ENCODE results near the gene SUZ12.
A peak's percentile ranks its signal among the peaks of the same experiment; 100 is the strongest.
"Not testable (repeated sequence)": the region's sequence is repeated elsewhere in the genome, so short reads cannot be mapped to it uniquely, and the experiment has no call there.

SUZ12 gene

GRCh38 chr17:31964131-31964530, 27.3 kb downstream of the SUZ12 start:
- DNase-seq: not testable (repeated sequence)

GRCh38 chr17:31967648-31968047, 30.8 kb downstream of the SUZ12 start:
- no peak for DNase-seq

GRCh38 chr17:31970416-31970815, 33.6 kb downstream of the SUZ12 start:
- not testable (repeated sequence) for DNase-seq

- DNase-seq: not testable (repeated sequence)
Observed at GRCh38 chr17:31974269-31975071, 37.7 kb downstream of the SUZ12 start.

- not testable (repeated sequence) for DNase-seq
Observed at GRCh38 chr17:31975391-31975790, 38.6 kb downstream of the SUZ12 start.

GRCh38 chr17:31991821-31992220, 55.0 kb downstream of the SUZ12 start:
- DNase-seq: not testable (repeated sequence)

GRCh38 chr17:31997005-31997404, 60.2 kb downstream of the SUZ12 start:
- DNase-seq: no peak

- DNase-seq: peak; percentile 69 to 70
Observed at GRCh38 chr17:32006957-32007462, 70.2 kb downstream of the SUZ12 start, which contains the start of gene LRRC37B. LRRC37B (plus strand) TSS chr17:32007383; CDS start chr17:32021393, 14,010 bp downstream.

GRCh38 chr17:32007463-32008298, 70.9 kb downstream of the SUZ12 start:
- DNase-seq: peak in 1 of 2 experiments; percentile 40

GRCh38 chr17:32009262-32009542, 72.4 kb downstream of the SUZ12 start:
- DNase-seq: no peak

- no peak for DNase-seq
Observed at GRCh38 chr17:32010114-32010513, 73.3 kb downstream of the SUZ12 start.

GRCh38 chr17:32015245-32016013, 78.6 kb downstream of the SUZ12 start:
- DNase-seq: peak; percentile 84 to 91

- DNase-seq: no peak
Observed at GRCh38 chr17:32016231-32016630, 79.4 kb downstream of the SUZ12 start.

- no peak for DNase-seq
Observed at GRCh38 chr17:32019228-32019627, 82.4 kb downstream of the SUZ12 start.

GRCh38 chr17:32020943-32021614, 84.3 kb downstream of the SUZ12 start:
- no peak for DNase-seq

GRCh38 chr17:32021615-32021955, 84.8 kb downstream of the SUZ12 start:
- no peak for DNase-seq

GRCh38 chr17:32022554-32022953, 85.7 kb downstream of the SUZ12 start:
- DNase-seq: not testable (repeated sequence)

GRCh38 chr17:32027271-32027670, 90.5 kb downstream of the SUZ12 start:
- not testable (repeated sequence) for DNase-seq

GRCh38 chr17:32033223-32033622, 96.4 kb downstream of the SUZ12 start:
- no peak for DNase-seq

- DNase-seq: not testable (repeated sequence)
Observed at GRCh38 chr17:32033812-32034211, 97.0 kb downstream of the SUZ12 start.

GRCh38 chr17:32040246-32040645, 103.4 kb downstream of the SUZ12 start:
- not testable (repeated sequence) for DNase-seq

GRCh38 chr17:32041306-32041875, 104.6 kb downstream of the SUZ12 start:
- not testable (repeated sequence) for DNase-seq
